ENCODE data around the gene PGRMC1.

GRCh38 chrX:119251386-119251785, 15.3 kb downstream of the PGRMC1 start:
- TF ChIP-seq CTCF (tag by site-specific recombination; IDR thresholded peaks at IDR 0.05): no peak
- TF ChIP-seq REST (tag by site-specific recombination; IDR thresholded peaks at IDR 0.05): no peak
- no peak for TF ChIP-seq ZNF776 (tag by site-specific recombination; IDR thresholded peaks at IDR 0.05; ENCODE audit: borderline replicate concordance)
- no peak for TF ChIP-seq ZBTB49 (tag by site-specific recombination; IDR thresholded peaks at IDR 0.05; ENCODE audit: low read depth)
- no peak for TF ChIP-seq ZNF600 (tag by site-specific recombination; IDR thresholded peaks at IDR 0.05)
- TF ChIP-seq TSHZ1 (tag by site-specific recombination; IDR thresholded peaks at IDR 0.05; ENCODE audit: borderline replicate concordance): no peak
- TF ChIP-seq HOXA7 (CRISPR knock-in tag; IDR thresholded peaks at IDR 0.05; ENCODE audit: borderline replicate concordance): no peak
- no peak for TF ChIP-seq ZNF704 (tag by site-specific recombination; IDR thresholded peaks at IDR 0.05)
- TF ChIP-seq TCF7L2 (IDR thresholded peaks at IDR 0.05; ENCODE audit: borderline replicate concordance, low read depth, low read length): no peak
